WTC11 (cell line): ENCODE measurements around the gene SPTLC1. TPM values are rescaled to one million over a fixed set of nuclear protein-coding genes. Genes with fewer than 3 reads are reported as not detected.

Experiments used
- ATAC-seq: fragments of 200-7000 bp; cut with Tn5 transposase; 2 replicates; pipeline ENCODE4 v1.10.0; 2021; ENCODE audit warnings: mild to moderate bottlenecking, moderate library complexity
- CTCF ChIA-PET: fragments of 300-600 bp; sonication (Branson Sonifier 250); formaldehyde crosslinking; loops from one replicate; lab custom pipeline; 2021; ENCODE audit warnings: antibody characterized with exemption; lab: Charles Lee
- POLR2A ChIA-PET: fragments of 350-600 bp; sonication (Branson Sonifier 250); formaldehyde crosslinking; loops from one replicate; lab custom pipeline; 2021; ENCODE audit warnings: antibody characterized with exemption; lab: Charles Lee
- DNase-seq: peaks from one replicate; pipeline ENCODE4 v3.0.0; 2021; ENCODE audit warnings: low spot score
- H3K27ac Mint-ChIP-seq: 2 replicates; pipeline ENCODE4 v1.8.0; 2021; ENCODE audit warnings: mixed read lengths
- H3K27me3 Mint-ChIP-seq: 2 replicates; pipeline ENCODE4 v1.8.0; 2021; ENCODE audit warnings: low read depth, mild to moderate bottlenecking, moderate library complexity, mixed read lengths
- H3K36me3 Mint-ChIP-seq: 2 replicates; pipeline ENCODE4 v1.8.0; 2021; ENCODE audit warnings: mixed read lengths
- H3K4me1 Mint-ChIP-seq: 2 replicates; pipeline ENCODE4 v1.8.0; 2022; ENCODE audit warnings: mixed read lengths
- H3K4me3 Mint-ChIP-seq: 2 replicates; pipeline ENCODE4 v1.8.0; 2021; ENCODE audit warnings: mild to moderate bottlenecking, moderate library complexity, mixed read lengths
- H3K9me3 Mint-ChIP-seq: 2 replicates; pipeline ENCODE4 v1.8.0; 2021; ENCODE audit warnings: mixed read lengths
- AFF4 ChIP-seq: sonication (generic); formaldehyde crosslinking; IDR thresholded peaks from 2 replicates; pipeline ENCODE4 v1.8.1; 2023; ENCODE audit warnings: mild to moderate bottlenecking, missing genetic modification reagents, borderline replicate concordance
- ARID4B ChIP-seq: sonication (generic); formaldehyde crosslinking; IDR thresholded peaks from 2 replicates; pipeline ENCODE4 v1.8.0; 2023; ENCODE audit warnings: missing genetic modification reagents, mild to moderate bottlenecking, borderline replicate concordance
- ATF2 ChIP-seq: sonication (generic); formaldehyde crosslinking; IDR thresholded peaks from 2 replicates; pipeline ENCODE4 v1.8.1; 2022; ENCODE audit warnings: low read depth, missing genetic modification reagents, borderline replicate concordance
- CBFB ChIP-seq: sonication (generic); formaldehyde crosslinking; IDR thresholded peaks from 2 replicates; pipeline ENCODE4 v1.8.1; 2022; ENCODE audit warnings: mild to moderate bottlenecking, low read depth, missing genetic modification reagents
- CDX4 ChIP-seq: fragments of 250-450 bp; sonication (Bioruptor Pico); IDR thresholded peaks from 2 replicates; pipeline ENCODE4 v1.9.0; 2021; ENCODE audit warnings: moderate library complexity, mild to moderate bottlenecking, inconsistent platforms, borderline replicate concordance
- E2F5 ChIP-seq: sonication (generic); formaldehyde crosslinking; IDR thresholded peaks from 2 replicates; pipeline ENCODE4 v1.8.1; 2022; ENCODE audit warnings: mild to moderate bottlenecking, moderate library complexity, missing genetic modification reagents
- EMX1 ChIP-seq: fragments of 250-450 bp; sonication (Bioruptor Pico); IDR thresholded peaks from 2 replicates; pipeline ENCODE4 v1.8.0; 2021; ENCODE audit warnings: mild to moderate bottlenecking
- IRF1 ChIP-seq: sonication (generic); formaldehyde crosslinking; IDR thresholded peaks from 2 replicates; pipeline ENCODE4 v1.8.0; 2023; ENCODE audit warnings: missing genetic modification reagents
- JAZF1 ChIP-seq: fragments of 250-450 bp; sonication (Bioruptor Pico); IDR thresholded peaks from 2 replicates; pipeline ENCODE4 v1.9.0; 2021; ENCODE audit warnings: moderate library complexity, mild to moderate bottlenecking, inconsistent platforms
- NFATC4 ChIP-seq: fragments of 250-450 bp; sonication (Bioruptor Pico); IDR thresholded peaks from 2 replicates; pipeline ENCODE4 v1.9.0; 2021; ENCODE audit warnings: mild to moderate bottlenecking
- SMAD3 ChIP-seq: sonication (generic); formaldehyde crosslinking; IDR thresholded peaks from 2 replicates; pipeline ENCODE4 v1.8.0; 2022; ENCODE audit warnings: missing genetic modification reagents, mild to moderate bottlenecking, borderline replicate concordance
- ZMAT4 ChIP-seq: fragments of 250-450 bp; sonication (Bioruptor Pico); IDR thresholded peaks from 2 replicates; pipeline ENCODE4 v1.9.0; 2021; ENCODE audit warnings: mild to moderate bottlenecking
- ZNF263 ChIP-seq: sonication (generic); formaldehyde crosslinking; IDR thresholded peaks from 2 replicates; pipeline ENCODE4 v1.8.1; 2022; ENCODE audit warnings: low read depth, mild to moderate bottlenecking, moderate library complexity, missing genetic modification reagents
- ZNF396 ChIP-seq: fragments of 250-450 bp; sonication (Bioruptor Pico); IDR thresholded peaks from 2 replicates; pipeline ENCODE4 v1.8.0; 2021; ENCODE audit warnings: mild to moderate bottlenecking, moderate library complexity, borderline replicate concordance
- ZNF671 ChIP-seq: fragments of 250-450 bp; sonication (Bioruptor Pico); IDR thresholded peaks from 2 replicates; pipeline ENCODE4 v1.8.0; 2021; ENCODE audit warnings: mild to moderate bottlenecking
- total RNA-seq: library from RNA; stranded (reverse); gene quantifications from 3 replicates; pipeline ENCODE4 v1.2.3, GENCODE V29; 2021

SPTLC1 gene
- total RNA-seq, 1 experiment from 2014 or later: 81.2 TPM

- TF ChIP-seq ARID4B (CRISPR knock-in tag): no peak
- no peak for TF ChIP-seq AFF4 (CRISPR knock-in tag)
- TF ChIP-seq EMX1 (CRISPR knock-in tag): no peak
- no peak for TF ChIP-seq CDX4 (CRISPR knock-in tag)
- no peak for TF ChIP-seq ZNF396 (CRISPR knock-in tag)
- no peak for TF ChIP-seq JAZF1
- no peak for TF ChIP-seq SMAD3 (CRISPR knock-in tag)
- TF ChIP-seq, all 79 proteins: peak for 0
Observed at GRCh38 chr9:92042260-92042659, 73.0 kb downstream of the SPTLC1 start (continued).

GRCh38 chr9:92036756-92037155 is 78.5 kb downstream of the SPTLC1 start:
- no peak overlapping the region for H3K27ac Mint-ChIP-seq
- H3K4me3 Mint-ChIP-seq: no peak overlapping the region
- H3K9me3 Mint-ChIP-seq: peaks cover 2% of the 10 kb centered on the region
- no peak for DNase-seq
- H3K36me3 Mint-ChIP-seq: peaks cover 68% of the 10 kb centered on the region
- H3K4me1 Mint-ChIP-seq: no peaks in the 10 kb centered on the region
- H3K27me3 Mint-ChIP-seq: no peaks in the 10 kb centered on the region
- no peak for ATAC-seq
- TF ChIP-seq CBFB (CRISPR knock-in tag) (no peak), ATF2 (CRISPR knock-in tag) (no peak), ZNF263 (CRISPR knock-in tag) (no peak), CDX4 (CRISPR knock-in tag) (no peak), E2F5 (no peak), ZMAT4 (CRISPR knock-in tag) (no peak), IRF1 (no peak), ZNF671 (CRISPR knock-in tag) (no peak), NFATC4 (CRISPR knock-in tag) (no peak)
- TF ChIP-seq, all 79 proteins: peak for 0
- POLR2A ChIA-PET: no interaction called here
- CTCF ChIA-PET: interaction anchor here (1.0 kb wide), 1 partner anchor 88 kb away, joined by 4 read pairs; no protein-coding TSS in a partner anchor
